NCI-H524 treated with DMSO at 0.1 percent for 48 hours (cell line): Measurements from ENCODE around the gene DNAJC22.
"Not testable (repeated sequence)": the region's sequence is repeated elsewhere in the genome, so short reads cannot be mapped to it uniquely, and the experiment has no call there.

Source experiments
- DNase-seq: peaks from one replicate; lab custom pipeline; 2025; lab: John Stamatoyannopoulos, UW

Gene DNAJC22

DNA sequence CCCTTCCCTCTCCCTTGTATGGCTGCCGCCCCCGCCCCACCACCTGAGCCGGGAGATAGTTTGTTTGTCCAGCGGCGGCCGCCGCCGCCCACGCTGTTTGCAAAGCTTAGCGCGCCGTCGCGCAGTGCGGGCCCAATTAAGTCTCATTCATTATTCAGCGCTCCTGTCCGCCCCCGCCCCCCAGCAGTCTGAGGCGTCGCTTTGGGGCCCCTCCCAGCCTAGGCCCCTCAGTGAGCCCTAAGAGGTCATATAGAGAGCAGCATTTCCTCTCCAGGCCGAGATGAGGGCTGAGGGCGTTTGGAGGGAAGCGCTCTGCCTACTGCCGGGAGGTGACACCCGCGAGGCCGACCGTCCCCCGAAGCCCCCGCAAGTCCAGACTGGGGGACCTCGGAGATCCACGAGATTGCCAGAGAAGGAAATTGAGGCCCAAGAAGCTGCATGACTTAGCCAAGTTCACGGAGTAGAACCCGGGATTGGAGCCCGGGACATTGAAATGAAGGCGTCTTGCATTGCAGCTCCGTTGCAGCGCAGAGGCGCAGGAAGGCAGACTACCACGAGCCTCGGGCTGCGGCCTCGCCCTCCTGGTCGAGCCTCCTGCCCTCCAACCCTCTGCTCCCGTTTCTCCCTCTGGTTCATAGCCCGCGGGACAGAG is at the start of gene DNAJC22:
TSS of gene DNAJC22 (plus strand) at position 230 of the 652 bp plus-strand sequence. CDS start 1,985 bp downstream, outside the sequence.
- DNase-seq = no peak

DNA sequence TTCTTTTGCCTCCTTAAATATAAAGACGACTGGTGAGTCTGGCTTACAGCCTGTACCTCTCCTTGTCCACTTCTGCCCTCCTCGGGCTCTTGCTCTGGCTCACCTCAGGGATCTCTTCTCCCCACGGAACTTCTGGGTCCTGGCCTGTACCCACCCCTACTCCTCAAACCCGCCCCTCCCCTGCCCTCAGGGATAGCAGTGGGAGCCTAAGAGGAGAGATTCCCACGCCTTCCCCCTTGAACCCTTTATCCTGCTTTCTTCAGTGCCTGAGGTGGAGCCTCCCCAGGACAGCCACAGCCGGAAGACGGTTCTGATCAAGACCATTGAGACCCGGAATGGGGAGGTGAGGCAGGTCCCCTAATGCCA is 49.0 kb upstream of the DNAJC22 start:
- DNase-seq = no peak

DNA sequence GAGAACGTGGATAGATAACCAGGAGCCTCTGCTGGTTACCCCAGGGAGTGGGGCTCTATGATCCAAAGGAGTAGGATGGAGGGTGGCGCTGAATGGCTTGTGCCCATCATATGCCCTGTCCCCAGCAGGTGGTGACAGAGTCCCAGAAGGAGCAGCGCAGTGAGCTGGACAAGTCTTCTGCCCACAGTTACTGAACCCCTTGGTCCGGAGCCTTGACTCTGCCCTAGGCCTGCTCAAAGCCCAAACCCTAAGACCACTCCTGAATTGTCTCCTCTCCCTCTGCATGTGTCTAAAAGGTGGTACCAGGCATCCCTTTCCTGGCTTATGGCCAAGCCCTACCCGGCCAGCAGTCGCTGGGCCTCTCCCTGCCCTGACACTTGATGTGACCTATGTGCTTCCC is 48.5 kb upstream of the DNAJC22 start:
- DNase-seq = no peak

DNA sequence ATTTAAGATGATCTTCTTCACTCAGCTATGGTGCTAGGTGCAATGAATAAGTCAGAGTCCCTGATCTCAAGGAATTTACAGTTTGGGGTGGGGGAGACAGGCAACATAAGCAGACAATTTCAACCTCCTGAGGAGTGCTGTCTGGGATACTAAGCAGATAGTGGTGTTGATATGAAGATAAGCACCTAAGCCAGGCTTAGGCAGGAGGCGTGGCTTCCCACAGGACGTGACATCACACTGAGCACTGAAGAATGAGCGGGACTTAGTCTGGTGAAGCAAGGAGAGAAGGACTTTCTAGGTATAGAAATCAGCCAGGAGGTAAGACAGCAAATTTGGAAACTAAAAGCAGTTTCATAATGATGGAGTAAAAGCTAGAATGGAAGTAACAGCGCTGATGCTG is 44.9 kb upstream of the DNAJC22 start:
- no peak for DNase-seq

DNA sequence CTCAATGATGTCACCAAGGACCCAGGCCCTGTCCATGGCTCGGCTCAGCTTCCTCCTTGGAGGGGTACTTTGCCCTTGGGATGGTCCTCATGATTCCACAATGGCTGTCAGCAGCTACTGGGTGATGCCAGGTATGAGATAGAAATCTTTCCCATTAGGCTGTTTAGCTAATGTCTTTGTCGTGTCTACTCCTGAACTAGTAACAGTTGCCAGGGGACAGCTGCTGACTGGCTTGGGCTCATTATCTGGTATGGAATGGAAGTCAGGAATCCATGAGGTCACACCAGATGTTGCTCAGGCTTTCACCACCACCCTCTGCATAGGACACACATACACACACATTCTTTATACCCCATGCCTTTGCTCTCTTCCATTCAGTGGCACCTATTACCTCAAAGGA is 42.5 kb upstream of the DNAJC22 start:
- no peak for DNase-seq

DNA sequence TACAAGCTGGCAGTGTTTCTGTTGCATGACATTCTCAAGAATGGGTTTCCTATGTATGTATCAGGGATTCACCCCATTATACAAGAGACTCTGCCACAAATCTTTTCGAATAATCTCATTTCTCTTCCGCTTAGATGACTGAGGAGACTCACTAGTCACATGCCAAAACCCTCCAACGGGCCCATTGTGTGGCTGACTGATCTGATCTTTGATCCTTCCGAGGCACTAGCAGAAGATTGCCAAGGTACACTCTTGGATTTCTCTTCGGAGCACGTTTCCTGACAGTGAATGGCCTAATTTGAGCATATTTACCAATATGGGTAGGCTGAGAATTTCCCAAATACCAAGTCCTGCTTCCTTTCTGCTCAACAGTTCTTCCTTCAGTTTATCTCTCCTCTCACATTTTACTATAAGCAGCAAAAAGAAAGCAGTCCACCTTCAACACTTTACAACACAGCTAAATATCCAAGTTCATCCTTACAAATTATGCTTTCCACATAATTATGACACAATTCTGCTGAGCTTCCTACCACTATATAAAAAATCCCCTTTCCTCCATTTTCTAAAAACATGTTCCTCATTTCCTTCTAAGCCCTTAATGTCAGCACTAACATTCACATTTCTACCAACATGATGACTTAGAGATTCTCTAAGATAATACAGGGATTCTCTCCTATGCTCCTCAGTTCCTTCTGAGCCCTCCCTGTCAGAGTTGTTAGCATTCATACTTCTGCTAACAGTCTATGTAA is 40.8 kb upstream of the DNAJC22 start:
- DNase-seq = no peak

DNA sequence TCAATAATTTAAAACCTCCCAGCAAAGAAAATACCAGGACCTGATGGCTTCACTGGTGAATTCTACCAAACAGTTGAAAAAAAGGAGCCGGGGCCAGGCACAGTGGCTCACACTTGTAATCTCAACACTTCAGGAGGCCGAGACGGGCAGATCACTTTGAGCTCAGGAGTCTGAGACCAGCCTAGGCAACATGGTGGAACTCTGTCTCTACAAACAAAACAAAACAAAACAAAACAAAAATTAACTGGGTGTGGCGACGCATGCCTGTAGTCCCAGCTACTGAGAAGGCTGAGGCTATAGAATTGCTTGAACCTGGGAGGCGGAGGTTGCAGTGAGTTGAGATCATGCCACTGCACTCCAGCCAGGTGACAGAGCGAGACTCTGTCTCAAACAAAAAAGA is 37.3 kb upstream of the DNAJC22 start:
- no peak for DNase-seq

DNA sequence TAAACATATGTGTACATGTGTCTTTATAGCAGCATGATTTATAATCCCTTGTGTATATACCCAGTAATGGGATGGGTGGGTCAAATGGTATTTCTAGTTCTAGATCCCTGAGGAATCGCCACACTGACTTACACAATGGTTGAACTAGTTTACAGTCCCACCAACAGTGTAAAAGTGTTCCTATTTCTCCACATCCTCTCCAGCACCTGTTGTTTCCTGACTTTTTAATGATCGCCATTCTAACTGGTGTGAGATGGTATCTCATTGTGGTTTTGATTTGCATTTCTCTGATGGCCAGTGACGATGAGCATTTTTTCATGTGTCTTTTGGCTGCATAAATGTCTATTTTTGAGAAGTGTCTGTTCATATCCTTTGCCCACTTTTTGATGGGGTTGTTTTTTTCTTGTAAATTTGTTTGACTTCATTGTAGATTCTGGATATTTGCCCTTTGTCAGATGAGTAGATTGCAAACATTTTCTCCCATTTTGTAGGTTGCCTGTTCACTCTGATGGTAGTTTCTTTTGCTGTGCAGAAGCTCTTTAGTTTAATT is 36.2 kb upstream of the DNAJC22 start:
- DNase-seq = not testable (repeated sequence)

DNA sequence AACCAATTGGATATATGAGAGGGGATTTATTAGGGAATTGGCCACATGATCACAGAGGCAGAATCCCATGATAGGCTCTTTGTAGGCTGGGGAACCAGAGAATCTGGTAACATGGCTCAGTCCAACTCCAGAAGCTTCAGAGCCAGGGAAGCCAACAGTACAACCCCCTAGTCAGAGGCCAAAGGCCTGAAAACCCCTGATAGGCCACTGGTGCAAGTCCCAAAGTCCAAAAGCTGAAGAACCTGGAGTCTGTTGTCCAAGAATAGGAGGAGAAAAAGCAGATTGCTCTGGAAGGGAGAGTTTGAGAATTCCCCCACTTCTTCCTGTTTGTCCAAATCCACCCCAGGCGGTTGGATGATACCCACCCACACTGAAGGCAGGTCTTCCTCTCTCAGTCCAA is 31.9 kb upstream of the DNAJC22 start:
- no peak for DNase-seq

DNA sequence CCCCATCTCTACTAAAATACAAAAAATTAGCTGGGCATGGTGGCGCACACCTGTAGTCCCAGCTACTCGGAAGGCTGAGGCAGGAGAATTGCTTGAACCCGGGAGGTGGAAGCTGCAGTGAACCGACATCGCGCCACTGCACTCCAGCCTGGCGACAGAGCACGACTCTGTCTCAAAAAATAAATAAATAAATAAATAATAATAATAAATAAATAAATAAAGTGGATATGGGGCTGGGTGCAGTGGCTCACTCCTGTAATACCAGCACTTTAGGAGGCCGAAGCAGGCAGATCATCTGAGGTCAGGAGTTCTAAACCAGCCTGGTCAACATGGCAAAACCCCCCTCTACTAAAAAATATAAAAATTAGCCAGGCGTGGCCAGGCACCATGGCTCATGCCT is 29.6 kb upstream of the DNAJC22 start:
- DNase-seq = not testable (repeated sequence)

DNA sequence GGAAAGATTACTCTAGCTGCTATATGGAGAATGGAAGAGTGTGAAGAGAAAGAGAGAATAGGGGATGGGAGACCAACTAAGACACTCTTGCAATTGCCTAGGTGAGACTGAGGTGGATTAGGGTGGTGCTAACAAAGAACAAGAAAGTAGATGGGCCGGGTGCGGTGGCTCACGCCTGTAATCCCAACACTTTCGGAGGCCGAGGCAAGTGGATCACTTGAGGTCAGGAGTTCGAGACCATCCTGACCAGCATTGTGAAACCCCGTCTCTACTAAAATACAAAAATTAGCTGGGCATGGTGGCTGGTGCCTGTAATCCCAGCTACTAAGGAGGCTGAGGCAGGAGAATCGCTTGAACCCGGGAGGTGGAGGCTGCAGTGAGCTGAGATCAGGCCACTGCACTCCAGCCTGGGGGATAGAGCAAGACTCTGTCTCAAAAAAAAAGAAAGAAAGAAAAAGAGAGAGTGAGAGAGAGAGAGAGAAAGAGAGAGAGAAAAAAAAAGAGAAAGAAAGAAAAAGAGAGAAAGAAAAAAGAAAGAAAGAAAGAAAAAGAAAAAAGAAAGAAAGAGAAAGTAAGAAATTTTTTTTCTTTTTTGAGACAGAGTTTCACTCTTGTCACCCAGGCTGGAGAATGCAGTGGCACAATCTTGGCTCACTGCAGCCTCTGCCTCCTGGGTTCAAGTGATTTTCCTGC is 26.1 kb upstream of the DNAJC22 start:
- DNase-seq = not testable (repeated sequence)

DNA sequence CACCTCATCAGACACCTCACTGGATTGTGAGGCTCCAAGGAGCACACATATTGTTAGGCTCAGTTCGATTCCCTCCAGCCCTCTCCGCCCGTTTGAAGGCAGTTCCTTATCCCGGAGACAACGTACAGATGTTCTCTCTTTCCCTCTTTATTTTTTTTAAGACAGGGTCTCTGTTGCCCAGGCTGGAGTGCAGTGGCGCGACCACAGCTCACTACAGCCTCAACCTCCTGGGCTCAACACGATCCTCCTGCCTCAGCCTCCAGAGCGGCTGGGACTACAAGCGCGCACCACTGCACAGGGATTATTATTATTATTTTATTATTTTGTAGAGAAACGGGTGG is 24.4 kb upstream of the DNAJC22 start:
- no peak for DNase-seq

DNA sequence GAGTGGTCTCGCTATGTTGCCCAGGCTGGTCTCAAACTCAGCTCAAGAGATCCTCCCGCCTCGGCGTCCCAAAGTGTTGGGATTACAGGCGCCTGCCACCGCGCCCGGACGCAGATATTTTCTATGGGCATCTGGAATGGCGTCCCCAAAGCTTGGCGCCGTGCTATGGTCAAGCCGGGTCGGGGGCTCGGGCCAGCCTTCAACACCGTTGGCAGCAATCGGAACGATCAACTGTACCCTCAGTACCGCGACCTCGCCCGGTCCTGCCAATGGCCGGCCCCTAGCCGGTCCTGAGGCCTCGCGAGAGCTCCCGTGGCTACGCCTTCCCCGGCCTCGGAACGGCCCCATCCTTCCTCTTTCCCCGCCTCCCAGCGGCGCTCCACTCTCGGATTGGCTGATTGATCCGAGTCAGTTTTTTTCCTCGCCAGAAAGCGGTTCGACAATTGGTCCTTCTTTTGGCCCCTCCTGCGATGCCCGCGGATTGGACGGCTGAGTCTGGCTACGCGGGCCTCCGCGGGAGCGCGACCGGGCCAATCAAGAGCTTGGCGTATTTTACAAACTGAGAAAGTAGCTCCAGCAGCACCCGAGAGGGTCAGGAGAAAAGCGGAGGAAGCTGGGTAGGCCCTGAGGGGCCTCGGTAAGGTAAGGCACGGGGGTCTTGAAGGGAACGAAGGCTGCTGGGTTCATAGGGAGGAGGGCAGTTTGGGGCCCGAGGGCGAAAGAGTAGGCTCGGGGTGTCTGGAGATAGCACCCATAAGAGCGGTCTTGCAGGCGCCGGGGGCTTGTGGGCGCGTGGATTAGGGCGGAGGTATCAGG is 23.8 kb upstream of the DNAJC22 start, which contains the start of gene TROAP:
TSS of gene TROAP (plus strand) at position 548 of the 816 bp plus-strand sequence. CDS start 354 bp downstream, outside the sequence.
- peak; percentile 83 for DNase-seq

DNA sequence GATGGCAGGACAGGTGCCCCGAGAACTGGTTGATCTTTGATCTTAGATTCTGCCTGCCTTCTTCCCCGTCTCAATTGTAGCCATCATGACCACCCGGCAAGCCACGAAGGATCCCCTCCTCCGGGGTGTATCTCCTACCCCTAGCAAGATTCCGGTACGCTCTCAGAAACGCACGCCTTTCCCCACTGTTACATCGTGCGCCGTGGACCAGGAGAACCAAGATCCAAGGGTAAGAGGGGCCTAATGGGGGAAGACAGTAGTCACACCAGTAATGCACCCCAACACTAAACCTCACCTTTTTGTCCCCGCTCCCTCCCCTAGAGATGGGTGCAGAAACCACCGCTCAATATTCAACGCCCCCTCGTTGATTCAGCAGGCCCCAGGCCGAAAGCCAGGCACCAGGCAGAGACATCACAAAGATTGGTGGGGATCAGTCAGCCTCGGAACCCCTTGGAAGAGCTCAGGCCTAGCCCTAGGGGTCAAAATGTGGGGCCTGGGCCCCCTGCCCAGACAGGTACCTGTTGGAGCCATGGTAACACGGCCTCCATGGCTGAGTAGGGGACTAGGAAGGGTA is 23.1 kb upstream of the DNAJC22 start:
- DNase-seq = no peak

DNA sequence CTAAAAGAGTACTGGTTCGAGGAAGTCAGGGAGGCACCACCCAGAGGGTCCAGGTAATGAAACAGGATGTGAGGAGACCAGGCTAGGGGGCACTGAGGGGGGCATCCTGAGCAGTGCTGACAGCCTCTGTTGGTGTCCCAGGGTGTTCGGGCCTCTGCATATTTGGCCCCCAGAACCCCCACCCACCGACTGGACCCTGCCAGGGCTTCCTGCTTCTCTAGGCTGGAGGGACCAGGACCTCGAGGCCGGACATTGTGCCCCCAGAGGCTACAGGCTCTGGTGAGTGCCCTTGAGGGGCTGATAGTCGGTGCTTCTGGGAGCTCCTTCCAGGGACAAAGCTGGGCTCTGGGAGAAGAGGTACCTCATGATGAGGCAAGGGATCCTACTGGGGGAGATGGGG is 21.1 kb upstream of the DNAJC22 start:
- no peak for DNase-seq

DNA sequence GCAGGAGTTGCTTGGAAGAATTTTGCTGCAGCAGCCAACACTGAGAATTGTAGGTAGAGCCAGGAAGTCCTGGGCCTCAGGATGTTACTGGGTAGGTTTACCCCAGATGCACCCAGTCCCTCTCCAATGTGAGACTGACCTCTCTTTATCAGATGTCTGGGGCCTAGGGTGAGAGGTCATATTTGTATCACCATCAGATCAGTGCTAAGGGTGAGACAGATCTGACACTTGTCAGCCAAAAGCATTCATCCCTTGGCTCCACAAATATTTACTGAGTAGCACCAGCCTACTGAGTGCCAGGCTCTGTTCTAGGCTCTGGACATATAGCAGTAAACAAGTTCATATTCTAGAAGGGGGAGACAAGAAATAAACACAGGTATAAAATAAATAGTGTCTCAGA is 19.3 kb upstream of the DNAJC22 start:
- DNase-seq = no peak

DNA sequence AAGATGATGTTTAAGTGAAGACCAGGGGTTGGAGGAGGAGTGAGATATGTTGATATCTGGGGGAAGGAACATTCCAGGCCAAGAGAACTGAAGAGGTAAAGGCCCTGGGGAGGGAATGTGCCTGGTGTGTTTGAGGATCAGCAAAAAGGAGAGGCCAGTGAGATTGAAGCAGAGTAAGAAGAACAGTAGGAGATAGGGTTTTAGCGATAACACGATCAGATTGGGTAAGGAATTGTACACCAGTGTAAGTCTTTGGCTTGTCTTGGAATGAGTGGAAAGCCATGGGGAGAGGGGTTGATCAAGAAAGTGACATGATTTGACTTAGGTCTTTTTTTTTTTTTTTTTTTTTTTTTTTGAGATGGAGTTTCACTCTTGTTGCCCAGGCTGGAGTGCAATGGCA is 18.8 kb upstream of the DNAJC22 start:
- no peak for DNase-seq

DNA sequence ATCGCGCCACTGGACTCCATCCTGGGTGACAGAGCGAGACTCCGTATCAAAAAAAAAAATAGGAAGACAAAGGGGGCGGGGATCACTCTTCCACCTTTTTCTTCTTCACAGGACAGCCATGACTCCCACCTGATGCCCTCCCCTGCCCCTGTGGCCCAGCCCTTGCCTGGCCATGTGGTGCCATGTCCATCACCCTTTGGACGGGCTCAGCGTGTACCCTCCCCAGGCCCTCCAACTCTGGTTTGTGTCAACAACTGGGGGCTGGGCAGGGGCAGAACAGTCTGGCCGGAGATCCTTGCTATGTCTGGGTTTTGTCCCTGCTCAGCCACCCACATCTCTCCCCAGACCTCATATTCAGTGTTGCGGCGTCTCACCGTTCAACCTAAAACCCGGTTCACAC is 17.9 kb upstream of the DNAJC22 start:
- no peak for DNase-seq

DNA sequence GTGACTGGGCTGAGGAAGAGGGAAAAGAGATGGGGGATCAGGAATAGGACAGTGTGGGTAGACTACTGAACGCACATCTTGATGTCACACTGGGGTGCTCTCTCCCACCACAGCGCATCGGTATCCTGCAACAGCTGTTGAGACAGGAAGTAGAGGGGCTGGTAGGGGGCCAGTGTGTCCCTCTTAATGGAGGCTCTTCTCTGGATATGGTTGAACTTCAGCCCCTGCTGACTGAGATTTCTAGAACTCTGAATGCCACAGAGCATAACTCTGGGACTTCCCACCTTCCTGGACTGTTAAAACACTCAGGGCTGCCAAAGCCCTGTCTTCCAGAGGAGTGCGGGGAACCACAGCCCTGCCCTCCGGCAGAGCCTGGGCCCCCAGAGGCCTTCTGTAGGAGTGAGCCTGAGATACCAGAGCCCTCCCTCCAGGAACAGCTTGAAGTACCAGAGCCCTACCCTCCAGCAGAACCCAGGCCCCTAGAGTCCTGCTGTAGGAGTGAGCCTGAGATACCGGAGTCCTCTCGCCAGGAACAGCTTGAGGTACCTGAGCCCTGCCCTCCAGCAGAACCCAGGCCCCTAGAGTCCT is 16.6 kb upstream of the DNAJC22 start:
- DNase-seq = no peak

DNA sequence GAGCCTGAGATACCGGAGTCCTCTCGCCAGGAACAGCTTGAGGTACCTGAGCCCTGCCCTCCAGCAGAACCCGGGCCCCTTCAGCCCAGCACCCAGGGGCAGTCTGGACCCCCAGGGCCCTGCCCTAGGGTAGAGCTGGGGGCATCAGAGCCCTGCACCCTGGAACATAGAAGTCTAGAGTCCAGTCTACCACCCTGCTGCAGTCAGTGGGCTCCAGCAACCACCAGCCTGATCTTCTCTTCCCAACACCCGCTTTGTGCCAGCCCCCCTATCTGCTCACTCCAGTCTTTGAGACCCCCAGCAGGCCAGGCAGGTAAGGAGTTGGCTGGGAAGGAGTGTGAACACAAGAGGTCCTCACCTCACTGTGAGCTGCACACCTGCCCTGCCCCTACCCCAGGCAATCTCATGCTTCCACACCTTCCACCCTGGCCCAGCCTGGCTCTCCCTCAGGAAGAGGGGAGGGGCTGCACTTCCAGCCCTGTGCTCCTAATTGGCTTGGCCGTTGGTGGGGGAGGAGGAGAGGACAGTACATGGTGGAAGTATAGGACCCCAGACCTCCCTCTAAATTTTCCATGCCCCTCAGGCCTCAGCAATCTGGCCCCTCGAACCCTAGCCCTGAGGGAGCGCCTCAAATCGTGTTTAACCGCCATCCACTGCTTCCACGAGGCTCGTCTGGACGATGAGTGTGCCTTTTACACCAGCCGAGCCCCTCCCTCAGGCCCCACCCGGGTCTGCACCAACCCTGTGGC is 15.9 kb upstream of the DNAJC22 start:
- DNase-seq = no peak
